Tibial artery (tissue), 4 donors: Measurements from ENCODE around the gene MYH14.
"Not testable (repeated sequence)": the region's sequence is repeated elsewhere in the genome, so short reads cannot be mapped to it uniquely, and the experiment has no call there.

Source experiments
- DNase-seq, 2 donors: peaks; one replicate each; pipeline ENCODE4 v3.0.0-alpha.2; 2019
- H3K27ac ChIP-seq, 2 donors: fragments of 200-600 bp; sonication (generic) in 1 of 2; 1 replicate in 1 of 2; 2 replicates in 1 of 2; pipeline ENCODE4 v1.5.1; 2018 to 2019; ENCODE audit warnings: mild to moderate bottlenecking in 1 of 2
- H3K27me3 ChIP-seq, 2 donors: fragments of 200-600 bp; sonication (generic) in 1 of 2; one replicate each; pipeline versions ENCODE4 v1.5.1 to v1.6.0; 2016 to 2019
- H3K36me3 ChIP-seq, 3 donors: fragments of 200-600 bp; sonication (generic) in 2 of 3; one replicate each; pipeline ENCODE4 v1.5.1; 2016 to 2019; ENCODE audit warnings: mild to moderate bottlenecking in 2 of 3
- H3K4me1 ChIP-seq, 4 donors: fragments of 200-600 bp; sonication (generic) in 2 of 4; 1 replicate in 3 of 4; 2 replicates in 1 of 4; pipeline ENCODE4 v1.5.1; 2016 to 2019
- H3K4me3 ChIP-seq, 2 donors: fragments of 200-600 bp; sonication (generic) in 1 of 2; 1 replicate in 1 of 2; 2 replicates in 1 of 2; pipeline ENCODE4 v1.5.1; 2018 to 2019; ENCODE audit warnings: mild to moderate bottlenecking in 2 of 2
- H3K9me3 ChIP-seq, 3 donors: fragments of 200-600 bp; sonication (generic) in 1 of 3; one replicate each; pipeline ENCODE4 v1.5.1; 2016 to 2019
- intact Hi-C: fragments of 100-400 bp; cut with DNase I; formaldehyde crosslinking; loops from one replicate; pipeline ENCODE4 v1.15.0; 2023; ENCODE audit warnings: low total_unique reads
- TF ChIP-seq, protein P1 (sequence below), 2 experiments: fragments of 200-600 bp in 1 of 2; fragments of 450-650 bp in 1 of 2; IDR thresholded peaks; one replicate each; pipeline ENCODE4 v1.5.1; 2017 to 2019; ENCODE audit warnings: antibody characterized with exemption in 2 of 2, mild to moderate bottlenecking in 1 of 2, moderate library complexity in 1 of 2

Gene MYH14

DNA sequence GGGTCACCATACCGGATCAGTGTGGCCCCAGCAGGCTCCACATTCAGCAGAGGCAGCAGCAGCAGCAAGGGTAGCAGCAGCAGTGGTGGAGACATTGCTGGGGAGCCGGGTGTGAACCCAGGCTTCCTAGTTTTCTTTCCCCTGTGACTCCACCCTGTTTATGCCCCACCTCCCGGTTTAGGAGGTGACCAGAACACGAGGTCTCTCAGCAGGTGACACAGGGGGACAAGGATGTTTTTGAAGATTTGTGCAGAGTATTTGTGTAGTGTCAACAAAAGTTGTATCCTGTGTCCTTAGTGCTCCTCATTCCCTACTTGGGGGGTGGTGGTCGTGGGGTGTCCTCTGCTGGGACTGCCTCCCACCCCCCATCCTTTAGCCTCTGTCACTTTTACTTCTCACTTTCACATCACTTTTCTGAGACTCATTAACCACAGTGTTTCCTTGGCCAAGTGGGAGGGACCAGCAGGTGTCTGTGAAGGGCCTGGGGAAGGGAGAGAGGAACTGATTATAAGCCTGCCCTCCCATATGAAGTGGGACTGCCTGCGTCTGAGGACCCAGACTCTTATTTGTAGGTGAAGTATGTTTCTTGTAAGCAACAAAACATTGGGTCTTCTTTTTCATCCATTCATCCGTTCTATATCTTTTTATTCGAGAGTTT lies 141.4 kb downstream of the MYH14 start:
- Histone ChIP-seq H3K36me3 (no peaks in the 10 kb centered on the region), H3K4me1 (no peaks in the 10 kb centered on the region), H3K9me3 (peaks cover 0 to 10% (median 4%) of the 10 kb centered on the region in 3 donors), H3K27ac (no peak overlapping the region), H3K27me3 (peaks cover 0 to 2% of the 10 kb centered on the region in 2 donors), H3K4me3 (no peak overlapping the region)
- intact Hi-C loops: no loop called here
- no peak for DNase-seq
- TF ChIP-seq, protein P1, sequence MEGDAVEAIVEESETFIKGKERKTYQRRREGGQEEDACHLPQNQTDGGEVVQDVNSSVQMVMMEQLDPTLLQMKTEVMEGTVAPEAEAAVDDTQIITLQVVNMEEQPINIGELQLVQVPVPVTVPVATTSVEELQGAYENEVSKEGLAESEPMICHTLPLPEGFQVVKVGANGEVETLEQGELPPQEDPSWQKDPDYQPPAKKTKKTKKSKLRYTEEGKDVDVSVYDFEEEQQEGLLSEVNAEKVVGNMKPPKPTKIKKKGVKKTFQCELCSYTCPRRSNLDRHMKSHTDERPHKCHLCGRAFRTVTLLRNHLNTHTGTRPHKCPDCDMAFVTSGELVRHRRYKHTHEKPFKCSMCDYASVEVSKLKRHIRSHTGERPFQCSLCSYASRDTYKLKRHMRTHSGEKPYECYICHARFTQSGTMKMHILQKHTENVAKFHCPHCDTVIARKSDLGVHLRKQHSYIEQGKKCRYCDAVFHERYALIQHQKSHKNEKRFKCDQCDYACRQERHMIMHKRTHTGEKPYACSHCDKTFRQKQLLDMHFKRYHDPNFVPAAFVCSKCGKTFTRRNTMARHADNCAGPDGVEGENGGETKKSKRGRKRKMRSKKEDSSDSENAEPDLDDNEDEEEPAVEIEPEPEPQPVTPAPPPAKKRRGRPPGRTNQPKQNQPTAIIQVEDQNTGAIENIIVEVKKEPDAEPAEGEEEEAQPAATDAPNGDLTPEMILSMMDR (IDR thresholded peaks at IDR 0.05): no peak

DNA sequence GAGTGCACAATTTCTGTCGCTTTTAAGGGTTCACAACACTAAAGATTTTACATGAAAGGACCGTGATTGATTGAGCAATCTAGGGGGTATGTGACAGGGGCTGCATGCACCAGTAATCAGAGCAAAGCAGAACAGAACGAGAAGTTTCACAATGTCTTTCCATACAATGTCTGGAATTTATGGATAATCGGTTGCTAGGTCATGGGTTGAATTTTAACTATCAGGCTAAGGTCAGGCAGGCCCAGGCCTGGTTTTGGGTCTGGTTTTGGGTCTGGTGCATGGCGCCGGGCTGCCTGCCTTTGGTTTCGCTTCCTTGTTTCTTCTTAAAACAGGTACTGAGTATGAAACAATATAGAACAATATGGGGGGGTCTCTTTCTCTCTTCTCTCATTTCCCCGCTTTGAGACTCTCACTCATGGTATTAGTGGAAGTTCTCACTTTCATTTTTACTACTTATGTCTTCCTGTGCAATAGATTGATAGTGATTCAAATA lies 143.7 kb downstream of the MYH14 start:
- H3K9me3 ChIP-seq, H3K36me3 ChIP-seq, H3K27ac ChIP-seq, DNase-seq, intact Hi-C loops, H3K4me3 ChIP-seq, H3K4me1 ChIP-seq: not testable (repeated sequence)
- peaks cover 0 to 16% of the 10 kb centered on the region in 2 donors for H3K27me3 ChIP-seq

DNA sequence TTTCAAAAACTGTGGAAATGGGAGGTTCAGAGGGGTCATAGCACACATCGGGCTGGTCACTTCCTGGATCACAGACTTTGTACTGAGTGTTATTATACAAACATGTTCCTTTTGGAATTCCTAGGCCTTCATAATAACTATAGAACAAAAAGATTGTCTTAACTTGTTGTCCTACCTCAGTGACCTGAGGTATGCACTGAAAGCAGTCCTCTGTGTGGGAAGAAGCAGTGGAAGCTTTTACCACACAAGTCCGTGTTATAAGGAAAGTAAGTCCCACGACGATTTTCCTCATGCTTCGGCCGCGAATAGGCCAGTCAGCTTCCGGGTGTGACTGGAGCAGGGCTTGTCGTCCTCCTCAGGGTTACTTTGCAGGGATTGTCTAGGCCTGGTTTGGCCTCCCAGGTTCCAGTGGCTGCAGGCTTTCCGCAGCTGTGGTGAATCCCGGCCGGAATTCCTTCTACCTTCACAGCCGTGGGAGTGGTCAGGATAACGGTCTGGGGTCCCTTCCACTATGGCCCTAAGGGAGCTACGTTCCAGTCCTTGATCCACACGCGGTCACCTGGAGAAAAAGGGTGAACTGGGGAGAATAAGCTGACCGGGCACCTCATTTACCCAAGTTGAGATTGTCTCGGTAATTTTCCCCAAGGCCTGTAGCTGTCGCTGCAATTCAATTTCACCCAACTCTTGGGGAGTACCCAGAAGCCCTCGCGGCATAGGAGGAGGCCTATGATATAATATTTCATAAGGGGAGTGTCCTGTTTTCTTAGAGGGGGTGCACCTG lies 146.0 kb downstream of the MYH14 start:
- DNase-seq: no peak
- no peak overlapping the region for H3K4me3 ChIP-seq
- intact Hi-C loops: no loop called here
- H3K27me3 ChIP-seq: peaks cover 0 to 16% of the 10 kb centered on the region in 2 donors
- H3K27ac ChIP-seq: no peak overlapping the region
- no peaks in the 10 kb centered on the region for H3K4me1 ChIP-seq
- H3K9me3 ChIP-seq: peaks cover 0 to 10% (median 3%) of the 10 kb centered on the region in 3 donors
- no peaks in the 10 kb centered on the region for H3K36me3 ChIP-seq
- TF ChIP-seq, protein P1 (IDR thresholded peaks at IDR 0.05): no peak

DNA sequence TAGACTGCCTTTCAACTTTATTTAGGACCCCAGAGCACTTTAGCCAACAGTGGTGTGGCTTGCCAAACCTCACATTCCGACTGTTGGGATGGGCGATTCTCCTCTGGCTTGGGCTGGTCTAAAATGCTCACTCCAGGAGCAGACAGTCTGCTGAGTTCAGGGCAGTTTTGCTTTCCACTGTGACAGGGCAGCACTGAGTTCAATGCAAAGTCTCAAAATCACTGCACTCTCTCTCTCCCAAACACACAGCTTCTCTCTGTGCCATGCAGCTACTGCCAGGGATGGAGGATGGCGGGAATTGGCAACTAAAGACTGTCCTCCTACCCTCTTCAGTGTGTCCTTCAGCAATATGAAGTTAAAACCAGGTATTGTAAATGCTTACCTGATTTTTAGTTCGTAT lies 148.8 kb downstream of the MYH14 start:
- Histone ChIP-seq H3K4me3 (no peak overlapping the region), H3K27me3 (peaks cover 0 to 26% of the 10 kb centered on the region in 2 donors), H3K4me1 (no peaks in the 10 kb centered on the region), H3K9me3 (no peaks in the 10 kb centered on the region), H3K36me3 (no peaks in the 10 kb centered on the region), H3K27ac (no peak overlapping the region)
- no peak for DNase-seq
- TF ChIP-seq, protein P1 (IDR thresholded peaks at IDR 0.05): no peak
- intact Hi-C loops: no loop called here

- H3K27ac ChIP-seq, H3K9me3 ChIP-seq, H3K4me3 ChIP-seq, H3K36me3 ChIP-seq, DNase-seq, intact Hi-C loops: not testable (repeated sequence)
- Histone ChIP-seq H3K4me1 (peaks cover 0 to 10% (median 2%) of the 10 kb centered on the region in 4 donors), H3K27me3 (peaks cover 0 to 34% of the 10 kb centered on the region in 2 donors)
Observed at GRCh38 chr19:50353487-50353880, 150.1 kb downstream of the MYH14 start.

DNA sequence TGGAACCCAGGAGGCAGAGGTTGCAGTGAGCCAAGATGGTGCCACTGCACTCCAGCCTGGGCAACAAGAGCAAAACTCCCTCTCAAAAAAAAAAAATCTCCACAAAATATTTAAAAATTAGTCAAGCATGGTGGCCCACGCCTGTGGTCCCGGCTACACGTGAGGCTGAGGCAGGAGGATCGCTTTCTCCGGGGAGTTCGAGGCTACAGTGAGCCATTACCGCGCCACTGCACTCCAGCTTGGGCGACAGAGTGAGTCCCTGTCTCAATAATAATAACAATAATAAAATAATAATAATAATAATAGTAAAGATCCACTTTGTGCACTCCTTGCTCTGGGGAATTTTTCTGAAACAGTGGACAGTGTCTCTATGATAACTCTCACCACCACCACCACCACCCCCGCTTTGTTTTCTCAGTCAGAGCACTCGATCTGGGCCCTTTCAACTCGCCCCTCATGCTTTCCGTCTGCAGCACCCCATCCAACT lies 153.3 kb downstream of the MYH14 start:
- Histone ChIP-seq H3K27me3 (peaks cover 0 to 22% of the 10 kb centered on the region in 2 donors), H3K36me3 (no peaks in the 10 kb centered on the region), H3K4me3 (peak overlapping the region; percentile 47 to 53), H3K4me1 (peaks cover 0 to 14% (median 2%) of the 10 kb centered on the region in 4 donors), H3K9me3 (no peaks in the 10 kb centered on the region), H3K27ac (peak overlapping the region in 1 of 2 donors; percentile 79)
- TF ChIP-seq, protein P1 (IDR thresholded peaks at IDR 0.05): no peak
- no peak for DNase-seq
- intact Hi-C loops: no loop called here
